SW 1271 (cell line): ENCODE results near the gene LGALS4.
"Not testable (repeated sequence)": the region's sequence is repeated elsewhere in the genome, so short reads cannot be mapped to it uniquely, and the experiment has no call there.

Experiments
- DNase-seq, 2 experiments: peaks; one replicate each; lab custom pipeline; 2025; lab: John Stamatoyannopoulos, UW

LGALS4 gene

GRCh38 chr19:38812841-38813320 lies at the start of gene LGALS4:
Gene LGALS4 (minus strand): TSS chr19:38812945. CDS start chr19:38812886, 59 bp downstream.
- no peak for DNase-seq

GRCh38 chr19:38861368-38861767 lies 48.6 kb upstream of the LGALS4 start:
- DNase-seq: no peak

GRCh38 chr19:38859631-38860204 lies 47.0 kb upstream of the LGALS4 start:
- DNase-seq: not testable (repeated sequence)

- no peak for DNase-seq
These were observed 44.1 kb upstream of the LGALS4 start for GRCh38 chr19:38856813-38857212.

- DNase-seq: not testable (repeated sequence)
These were observed 43.0 kb upstream of the LGALS4 start for GRCh38 chr19:38855751-38856150.

GRCh38 chr19:38854961-38855360 lies 42.2 kb upstream of the LGALS4 start:
- DNase-seq: not testable (repeated sequence)

GRCh38 chr19:38853214-38853613 lies 40.5 kb upstream of the LGALS4 start:
- DNase-seq: no peak

- peak; percentile 17 to 62 for DNase-seq
These were observed 39.7 kb upstream of the LGALS4 start for GRCh38 chr19:38852231-38853044.

GRCh38 chr19:38851622-38852230 lies 39.0 kb upstream of the LGALS4 start:
- peak; percentile 49 to 80 for DNase-seq

GRCh38 chr19:38850976-38851621 lies 38.4 kb upstream of the LGALS4 start:
- DNase-seq: no peak

GRCh38 chr19:38850436-38850975 lies 37.8 kb upstream of the LGALS4 start:
- DNase-seq: no peak

- DNase-seq: peak; percentile 99
These were observed 37.2 kb upstream of the LGALS4 start, which contains the start of gene HNRNPL for GRCh38 chr19:38849860-38850435. Gene HNRNPL (minus strand): TSS chr19:38849986. CDS start chr19:38849966, 20 bp downstream.

GRCh38 chr19:38849147-38849859 lies 36.6 kb upstream of the LGALS4 start:
- DNase-seq: peak; percentile 58 to 80

GRCh38 chr19:38848299-38849146 lies 35.8 kb upstream of the LGALS4 start:
- DNase-seq: no peak

GRCh38 chr19:38846097-38846496 lies 33.4 kb upstream of the LGALS4 start:
- no peak for DNase-seq

GRCh38 chr19:38845374-38846024 lies 32.8 kb upstream of the LGALS4 start:
- DNase-seq: no peak

- no peak for DNase-seq
These were observed 31.4 kb upstream of the LGALS4 start for GRCh38 chr19:38844093-38844686.

GRCh38 chr19:38843175-38843758 lies 30.5 kb upstream of the LGALS4 start:
- DNase-seq: no peak
